Stomach (tissue), 9 donors: Measurements from ENCODE around the gene IPMK. TPM values are rescaled to one million over a fixed set of nuclear protein-coding genes. Genes with fewer than 3 reads are reported as not detected.

Experiments used
- DNase-seq, 2 donors: peaks; one replicate each; pipeline versions ENCODE4 v3.0.0 to v3.0.0-alpha.2; 2013 to 2019
- H3K27ac ChIP-seq, 5 donors: fragments of 200-600 bp in 4 of 5; sonication (generic) in 4 of 5; one replicate each; pipeline ENCODE4 v1.5.1; 2013 to 2019; ENCODE audit warnings: mild to moderate bottlenecking in 1 of 5, moderate library complexity in 1 of 5
- H3K27me3 ChIP-seq, 3 donors: fragments of 200-600 bp; sonication (generic); one replicate each; pipeline ENCODE4 v1.5.1; 2017 to 2019; ENCODE audit warnings: mixed run types in 1 of 3
- H3K36me3 ChIP-seq, 4 donors: fragments of 200-600 bp; sonication (generic); 1 replicate in 3 of 4; 2 replicates in 1 of 4; pipeline ENCODE4 v1.5.1; 2016 to 2019
- H3K4me1 ChIP-seq, 4 donors: fragments of 200-600 bp; sonication (generic); one replicate each; pipeline ENCODE4 v1.5.1; 2016 to 2019
- H3K4me3 ChIP-seq, 4 donors: fragments of 200-600 bp; sonication (generic) in 3 of 4; one replicate each; pipeline ENCODE4 v1.5.1; 2016 to 2019; ENCODE audit warnings: mild to moderate bottlenecking in 1 of 4
- H3K9me3 ChIP-seq, 4 donors: fragments of 200-600 bp; sonication (generic); one replicate each; pipeline ENCODE4 v1.5.1; 2016 to 2019
- CTCF ChIP-seq, 7 experiments: fragments of 450-650 bp in 4 of 7; fragments of 200-600 bp in 3 of 7; sonication (generic) in 3 of 7; IDR thresholded peaks; one replicate each; pipeline ENCODE4 v1.5.1; 2016 to 2019; ENCODE audit warnings: antibody characterized with exemption in 7 of 7, control low read depth in 2 of 7, mild to moderate bottlenecking in 1 of 7
- EP300 ChIP-seq: sonication (generic); formaldehyde crosslinking; IDR thresholded peaks from one replicate; pipeline ENCODE4 v1.6.1; 2017; ENCODE audit warnings: antibody characterized with exemption
- POLR2A ChIP-seq, 4 donors: fragments of 450-650 bp; IDR thresholded peaks; one replicate each; pipeline ENCODE4 v1.6.1; 2016; ENCODE audit warnings: antibody characterized with exemption in 4 of 4, control low read depth in 2 of 4, mild to moderate bottlenecking in 1 of 4, moderate library complexity in 1 of 4
- POLR2AphosphoS5 ChIP-seq, 3 donors: sonication (generic); formaldehyde crosslinking; IDR thresholded peaks; one replicate each; pipeline ENCODE4 v1.6.1; 2016; ENCODE audit warnings: antibody characterized with exemption in 3 of 3
- WGBS, 5 donors: extraction: QIAGEN DNeasy Blood & Tissue Kit in 3 of 5; methylation state at CpG; one replicate each; pipeline versions ENCODE4 v1.1.5 to v1.1.7; 2013 to 2018; 5-methylcytosine and 5-hydroxymethylcytosine counted together
- intact Hi-C: fragments of 100-400 bp; cut with DNase I; formaldehyde crosslinking; loops from one replicate; pipeline ENCODE4 v1.15.1; 2023; ENCODE audit warnings: low total_unique reads
- polyA plus RNA-seq, 3 donors: library from polyadenylated mRNA; stranded (reverse); fragments of 200-250 nt; gene quantifications; one replicate each; pipeline ENCODE4 v1.2.3, GENCODE V29; 2013
- total RNA-seq, 5 donors: library from RNA; depleted of rRNA; stranded (reverse); fragments of >200 nt; gene quantifications; one replicate each; pipeline versions ENCODE4 v1.1.0 to v1.2.3, GENCODE V29; 2014 to 2016
- donor health status: healthy with polysubstance abuse.
- donor health status: Bipolar disorder and iron deficiency.
- donor health status: healthy.

IPMK gene
- total and polyA plus RNA-seq, 8 donors, result 1.8 to 15.6 (median 4.1) TPM; not detected in 1

GRCh38 chr10:58275908-58276307 is 8.2 kb upstream of the IPMK start:
- Histone ChIP-seq H3K4me1 (peaks cover 0 to 30% (median 5%) of the 10 kb centered on the region in 4 donors), H3K27me3 (no peaks in the 10 kb centered on the region), H3K9me3 (no peaks in the 10 kb centered on the region), H3K36me3 (peaks cover 0 to 20% (median 16%) of the 10 kb centered on the region in 4 donors), H3K27ac (peak overlapping the region in 2 of 5 donors; percentile 9 to 33), H3K4me3 (no peak overlapping the region)
- DNase-seq, result peak in 1 of 2 donors; percentile 19
- intact Hi-C loops, result no loop called here
- TF ChIP-seq CTCF (IDR thresholded peaks at IDR 0.05) (no peak), EP300 (no peak), POLR2AphosphoS5 (IDR thresholded peaks at IDR 0.05) (peak in 1 of 3 donors; percentile 44), POLR2A (IDR thresholded peaks at IDR 0.05) (no peak)

- H3K27ac ChIP-seq, result peak overlapping the region in 2 of 5 donors; percentile 9 to 33
- H3K36me3 ChIP-seq, result peaks cover 0 to 20% (median 16%) of the 10 kb centered on the region in 4 donors
- no peaks in the 10 kb centered on the region for H3K27me3 ChIP-seq
- H3K9me3 ChIP-seq, result no peaks in the 10 kb centered on the region
- no peak overlapping the region for H3K4me3 ChIP-seq
- no peak for TF ChIP-seq POLR2AphosphoS5 (IDR thresholded peaks at IDR 0.05)
- TF ChIP-seq CTCF (IDR thresholded peaks at IDR 0.05), result no peak
- no peak for TF ChIP-seq POLR2A (IDR thresholded peaks at IDR 0.05)
- no peak for TF ChIP-seq EP300
- no peak for DNase-seq
- H3K4me1 ChIP-seq, result peaks cover 0 to 29% (median 6%) of the 10 kb centered on the region in 4 donors
- WGBS, 5 donors, result 74 to 97% (median 85%) methylated on average over 2 of the region's 2 CpGs
- intact Hi-C loops, result no loop called here
These were observed 7.6 kb upstream of the IPMK start for GRCh38 chr10:58275261-58275660.

- Histone ChIP-seq H3K4me1 (peaks cover 6 to 41% (median 25%) of the 10 kb centered on the region in 4 donors), H3K36me3 (no peaks in the 10 kb centered on the region), H3K4me3 (peak overlapping the region; percentile 75 to 89 (median 83)), H3K9me3 (no peaks in the 10 kb centered on the region), H3K27me3 (no peaks in the 10 kb centered on the region), H3K27ac (peak overlapping the region; percentile 90 to 100 (median 98))
- no peak for DNase-seq
- TF ChIP-seq POLR2A (IDR thresholded peaks at IDR 0.05) (no peak), POLR2AphosphoS5 (IDR thresholded peaks at IDR 0.05) (no peak), CTCF (IDR thresholded peaks at IDR 0.05) (no peak), EP300 (no peak)
- intact Hi-C loops, result no loop called here
- 7 to 18% (median 10%) methylated on average over 12 of the region's 12 CpGs for WGBS, 5 donors
These were observed 2.1 kb upstream of the IPMK start for GRCh38 chr10:58269782-58270290.

- DNase-seq, result peak; percentile 98 to 100
- Histone ChIP-seq H3K4me3 (peak within 1 kb of the TSS; percentile 75 to 89 (median 83)), H3K4me1 (peaks cover 6 to 44% (median 27%) of the 10 kb centered on the region in 4 donors), H3K36me3 (no peaks in the 10 kb centered on the region), H3K27me3 (no peaks in the 10 kb centered on the region), H3K9me3 (no peaks in the 10 kb centered on the region), H3K27ac (peak within 1 kb of the TSS; percentile 90 to 100 (median 98))
- TF ChIP-seq CTCF (IDR thresholded peaks at IDR 0.05) (no peak), EP300 (no peak), POLR2AphosphoS5 (IDR thresholded peaks at IDR 0.05) (peak; percentile 89 to 98 (median 91)), POLR2A (IDR thresholded peaks at IDR 0.05) (peak in 2 of 4 donors; percentile 23 to 40)
- intact Hi-C loops, result no loop called here
- WGBS, 5 donors, result 0 to 1% (median 0%) methylated on average over 45 to 66 of the region's 66 CpGs
These were observed 1.5 kb upstream of the IPMK start, which contains the start of gene CISD1 for GRCh38 chr10:58268946-58269781. Gene CISD1, plus strand, starts transcription at chr10:58269162. Its CDS starts 112 bp downstream, at chr10:58269274.
